Measurements from ENCODE around the gene KCNC3. TPM values are rescaled to one million over a fixed set of nuclear protein-coding genes. Genes with fewer than 3 reads are reported as not detected.
A peak's percentile ranks its signal among the peaks of the same experiment; 100 is the strongest.

The KCNC3 gene
- polyA plus RNA-seq, 1 donor from 2014 or later, result 0.97 TPM

- no peaks in the 10 kb centered on the region for H4K20me1 ChIP-seq (ENCODE audit: insufficient read depth)
- H3F3A ChIP-seq (ENCODE audit: insufficient read depth, low read length, poor library complexity, severe bottlenecking), result no peaks in the 10 kb centered on the region
- H3K4me2 ChIP-seq (ENCODE audit: low read length), result no peak overlapping the region
- no peaks in the 10 kb centered on the region for H3K79me2 ChIP-seq (replicated peaks; ENCODE audit: insufficient read depth, low read length)
- no peak overlapping the region for H3K27ac ChIP-seq (ENCODE audit: low read length)
- H3K9me3 ChIP-seq (ENCODE audit: low read length), result no peaks in the 10 kb centered on the region
- H3K4me3 ChIP-seq (ENCODE audit: low read length), result no peak overlapping the region
- no peak overlapping the region for H2AFZ ChIP-seq (ENCODE audit: low read depth, low read length)
- TF ChIP-seq TAF1 (IDR thresholded peaks at IDR 0.05; ENCODE audit: low read depth) (no peak), POLR2AphosphoS5 (IDR thresholded peaks at IDR 0.05) (no peak), CTCF (IDR thresholded peaks at IDR 0.05; ENCODE audit: poor library complexity, severe bottlenecking) (no peak)
- no peak overlapping the region for H3K9ac ChIP-seq (ENCODE audit: low read length)
- H3K36me3 ChIP-seq (ENCODE audit: insufficient read depth, low read length), result no peaks in the 10 kb centered on the region
- no peaks in the 10 kb centered on the region for H3K9me2 ChIP-seq (ENCODE audit: insufficient read depth, low read length)
- H3K27me3 ChIP-seq (ENCODE audit: insufficient read depth, low read depth, low read length), result no peaks in the 10 kb centered on the region
Observed at GRCh38 chr19:50359328-50359818, 30.2 kb upstream of the KCNC3 start.

GRCh38 chr19:50358483-50359327 lies 29.5 kb upstream of the KCNC3 start:
- no peaks in the 10 kb centered on the region for H3K36me3 ChIP-seq (ENCODE audit: insufficient read depth, low read length)
- no peaks in the 10 kb centered on the region for H3K9me2 ChIP-seq (ENCODE audit: insufficient read depth, low read length)
- no peaks in the 10 kb centered on the region for H3F3A ChIP-seq (ENCODE audit: insufficient read depth, low read length, poor library complexity, severe bottlenecking)
- no peaks in the 10 kb centered on the region for H3K27me3 ChIP-seq (ENCODE audit: insufficient read depth, low read depth, low read length)
- no peaks in the 10 kb centered on the region for H3K9me3 ChIP-seq (ENCODE audit: low read length)
- no peaks in the 10 kb centered on the region for H3K79me2 ChIP-seq (replicated peaks; ENCODE audit: insufficient read depth, low read length)
- H3K4me3 ChIP-seq (ENCODE audit: low read length), result no peak overlapping the region
- H3K4me2 ChIP-seq (ENCODE audit: low read length), result no peak overlapping the region
- H2AFZ ChIP-seq (ENCODE audit: low read depth, low read length), result no peak overlapping the region
- no peak overlapping the region for H3K9ac ChIP-seq (ENCODE audit: low read length)
- no peak for TF ChIP-seq CTCF (IDR thresholded peaks at IDR 0.05; ENCODE audit: poor library complexity, severe bottlenecking)
- TF ChIP-seq RAD21 (conservative IDR thresholded peaks at IDR 0.05), result no peak
- no peak overlapping the region for H3K27ac ChIP-seq (ENCODE audit: low read length)
- no peaks in the 10 kb centered on the region for H4K20me1 ChIP-seq (ENCODE audit: insufficient read depth)

GRCh38 chr19:50357178-50358100 lies 28.3 kb upstream of the KCNC3 start:
- Histone ChIP-seq H3K4me2 (ENCODE audit: low read length) (no peak overlapping the region), H2AFZ (ENCODE audit: low read depth, low read length) (no peak overlapping the region), H4K20me1 (ENCODE audit: insufficient read depth) (no peaks in the 10 kb centered on the region), H3K36me3 (ENCODE audit: insufficient read depth, low read length) (no peaks in the 10 kb centered on the region), H3K79me2 (replicated peaks; ENCODE audit: insufficient read depth, low read length) (no peaks in the 10 kb centered on the region), H3K4me3 (ENCODE audit: low read length) (no peak overlapping the region), H3K9ac (ENCODE audit: low read length) (no peak overlapping the region), H3K9me3 (ENCODE audit: low read length) (no peaks in the 10 kb centered on the region), H3K27me3 (ENCODE audit: insufficient read depth, low read depth, low read length) (no peaks in the 10 kb centered on the region), H3F3A (ENCODE audit: insufficient read depth, low read length, poor library complexity, severe bottlenecking) (no peaks in the 10 kb centered on the region), H3K9me2 (ENCODE audit: insufficient read depth, low read length) (no peaks in the 10 kb centered on the region), H3K27ac (ENCODE audit: low read length) (no peak overlapping the region)
- TF ChIP-seq SMC3 (conservative IDR thresholded peaks at IDR 0.05; ENCODE audit: poor library complexity) (peak; percentile 63), REST (IDR thresholded peaks at IDR 0.05; ENCODE audit: borderline replicate concordance) (no peak), RAD21 (conservative IDR thresholded peaks at IDR 0.05) (peak; percentile 49), POLR2AphosphoS5 (IDR thresholded peaks at IDR 0.05) (no peak), MXI1 (conservative IDR thresholded peaks at IDR 0.05; ENCODE audit: poor library complexity, severe bottlenecking) (no peak), CTCF (IDR thresholded peaks at IDR 0.05; ENCODE audit: poor library complexity, severe bottlenecking) (peak; percentile 64)
